Measurements from ENCODE around the gene STK35. TPM values are rescaled to one million over a fixed set of nuclear protein-coding genes. Genes with fewer than 3 reads are reported as not detected.

STK35 gene
- total RNA-seq, 1 donor from 2014 or later: 17.4 TPM

GRCh38 chr20:2127238-2127637 is 25.6 kb downstream of the STK35 start:
- TF ChIP-seq, protein P1, sequence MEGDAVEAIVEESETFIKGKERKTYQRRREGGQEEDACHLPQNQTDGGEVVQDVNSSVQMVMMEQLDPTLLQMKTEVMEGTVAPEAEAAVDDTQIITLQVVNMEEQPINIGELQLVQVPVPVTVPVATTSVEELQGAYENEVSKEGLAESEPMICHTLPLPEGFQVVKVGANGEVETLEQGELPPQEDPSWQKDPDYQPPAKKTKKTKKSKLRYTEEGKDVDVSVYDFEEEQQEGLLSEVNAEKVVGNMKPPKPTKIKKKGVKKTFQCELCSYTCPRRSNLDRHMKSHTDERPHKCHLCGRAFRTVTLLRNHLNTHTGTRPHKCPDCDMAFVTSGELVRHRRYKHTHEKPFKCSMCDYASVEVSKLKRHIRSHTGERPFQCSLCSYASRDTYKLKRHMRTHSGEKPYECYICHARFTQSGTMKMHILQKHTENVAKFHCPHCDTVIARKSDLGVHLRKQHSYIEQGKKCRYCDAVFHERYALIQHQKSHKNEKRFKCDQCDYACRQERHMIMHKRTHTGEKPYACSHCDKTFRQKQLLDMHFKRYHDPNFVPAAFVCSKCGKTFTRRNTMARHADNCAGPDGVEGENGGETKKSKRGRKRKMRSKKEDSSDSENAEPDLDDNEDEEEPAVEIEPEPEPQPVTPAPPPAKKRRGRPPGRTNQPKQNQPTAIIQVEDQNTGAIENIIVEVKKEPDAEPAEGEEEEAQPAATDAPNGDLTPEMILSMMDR (IDR thresholded peaks at IDR 0.05; ENCODE audit: partially characterized antibody, unreplicated experiment): no peak
- H3K27me3 Mint-ChIP-seq (ENCODE audit: unreplicated experiment): peaks cover 2% of the 10 kb centered on the region
- peaks cover 4% of the 10 kb centered on the region for H3K36me3 Mint-ChIP-seq (ENCODE audit: unreplicated experiment)
- H3K4me1 Mint-ChIP-seq (ENCODE audit: low read depth, unreplicated experiment): peaks cover 32% of the 10 kb centered on the region
- no peak for DNase-seq
- no peak overlapping the region for H3K27ac Mint-ChIP-seq (ENCODE audit: unreplicated experiment)
- no peak overlapping the region for H3K4me3 Mint-ChIP-seq (ENCODE audit: unreplicated experiment)
- peaks cover 1% of the 10 kb centered on the region for H3K9me3 Mint-ChIP-seq (ENCODE audit: unreplicated experiment)

- peaks cover 34% of the 10 kb centered on the region for H3K4me1 Mint-ChIP-seq (ENCODE audit: low read depth, unreplicated experiment)
- no peak for DNase-seq
- H3K27me3 Mint-ChIP-seq (ENCODE audit: unreplicated experiment): peaks cover 2% of the 10 kb centered on the region
- TF ChIP-seq, protein P1 (IDR thresholded peaks at IDR 0.05; ENCODE audit: partially characterized antibody, unreplicated experiment): no peak
- H3K9me3 Mint-ChIP-seq (ENCODE audit: unreplicated experiment): peaks cover 1% of the 10 kb centered on the region
- H3K4me3 Mint-ChIP-seq (ENCODE audit: unreplicated experiment): no peak overlapping the region
- H3K27ac Mint-ChIP-seq (ENCODE audit: unreplicated experiment): no peak overlapping the region
- H3K36me3 Mint-ChIP-seq (ENCODE audit: unreplicated experiment): peaks cover 4% of the 10 kb centered on the region
These were observed 26.9 kb downstream of the STK35 start for GRCh38 chr20:2128542-2128941.

DNA sequence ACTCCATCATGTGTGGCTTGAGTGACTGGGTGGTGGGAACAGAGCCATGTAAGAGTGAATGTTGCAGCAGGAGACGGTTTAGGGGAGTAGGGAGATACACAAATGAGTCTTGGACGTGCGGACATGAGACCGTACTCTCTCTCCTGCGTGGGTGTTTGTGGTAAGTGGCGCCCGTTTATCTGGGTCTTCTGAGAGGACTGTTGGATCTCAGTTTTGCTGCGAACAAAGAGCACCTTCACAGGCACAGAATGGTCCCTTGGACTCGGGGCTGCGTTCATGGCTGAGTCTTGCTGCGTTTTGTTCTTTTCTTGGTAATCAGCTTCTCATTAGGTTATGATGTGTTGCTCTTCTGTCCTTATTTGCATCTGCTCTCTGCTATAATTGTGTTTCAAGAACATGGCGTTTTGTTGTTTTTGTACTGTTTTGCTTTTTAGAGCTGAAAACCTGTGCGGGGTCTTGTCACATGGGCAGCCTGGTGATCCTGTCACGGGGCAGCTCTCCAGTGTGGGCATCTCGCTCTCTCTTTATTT is 28.5 kb downstream of the STK35 start:
- no peak for DNase-seq
- TF ChIP-seq, protein P1 (IDR thresholded peaks at IDR 0.05; ENCODE audit: partially characterized antibody, unreplicated experiment): no peak
- peak overlapping the region; percentile 14 for H3K4me3 Mint-ChIP-seq (ENCODE audit: unreplicated experiment)

GRCh38 chr20:2130683-2131082 is 29.1 kb downstream of the STK35 start:
- Mint-ChIP-seq H3K27me3 (ENCODE audit: unreplicated experiment) (no peaks in the 10 kb centered on the region), H3K36me3 (ENCODE audit: unreplicated experiment) (peaks cover 4% of the 10 kb centered on the region), H3K4me3 (ENCODE audit: unreplicated experiment) (no peak overlapping the region), H3K4me1 (ENCODE audit: low read depth, unreplicated experiment) (peaks cover 26% of the 10 kb centered on the region), H3K9me3 (ENCODE audit: unreplicated experiment) (no peaks in the 10 kb centered on the region), H3K27ac (ENCODE audit: unreplicated experiment) (no peak overlapping the region)
- TF ChIP-seq, protein P1 (IDR thresholded peaks at IDR 0.05; ENCODE audit: partially characterized antibody, unreplicated experiment): no peak
- peak; percentile 30 for DNase-seq

More for the DNA sequence above, 28.5 kb downstream of the STK35 start:
- Mint-ChIP-seq H3K9me3 (ENCODE audit: unreplicated experiment) (no peaks in the 10 kb centered on the region), H3K36me3 (ENCODE audit: unreplicated experiment) (peaks cover 4% of the 10 kb centered on the region), H3K27me3 (ENCODE audit: unreplicated experiment) (peaks cover under 1% of the 10 kb centered on the region), H3K27ac (ENCODE audit: unreplicated experiment) (no peak overlapping the region), H3K4me1 (ENCODE audit: low read depth, unreplicated experiment) (peaks cover 26% of the 10 kb centered on the region)

DNA sequence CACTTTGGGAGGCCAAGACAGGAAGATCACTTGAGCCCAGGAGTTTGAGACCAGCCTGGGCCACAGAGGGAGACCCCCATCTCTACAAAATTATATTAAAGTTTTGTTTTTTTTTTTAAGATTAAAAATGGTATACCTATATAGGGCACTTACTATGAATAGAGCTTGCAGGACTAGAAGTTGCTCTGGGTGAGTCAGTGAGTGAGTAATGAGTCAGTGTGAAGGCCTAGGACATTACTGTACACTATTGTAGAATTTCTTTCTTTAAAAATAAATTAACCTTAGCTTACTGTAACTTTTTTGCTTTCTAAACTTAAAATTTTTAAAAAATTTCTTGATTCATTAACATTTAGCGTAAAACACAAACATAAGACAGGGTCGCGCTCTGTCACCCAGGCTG is 29.7 kb downstream of the STK35 start:
- Mint-ChIP-seq H3K27ac (ENCODE audit: unreplicated experiment) (no peak overlapping the region), H3K9me3 (ENCODE audit: unreplicated experiment) (no peaks in the 10 kb centered on the region), H3K27me3 (ENCODE audit: unreplicated experiment) (no peaks in the 10 kb centered on the region), H3K4me3 (ENCODE audit: unreplicated experiment) (no peak overlapping the region), H3K36me3 (ENCODE audit: unreplicated experiment) (peaks cover 4% of the 10 kb centered on the region), H3K4me1 (ENCODE audit: low read depth, unreplicated experiment) (peaks cover 26% of the 10 kb centered on the region)
- TF ChIP-seq, protein P1 (IDR thresholded peaks at IDR 0.05; ENCODE audit: partially characterized antibody, unreplicated experiment): no peak
- no peak for DNase-seq

Measured in glutamatergic neuron (in vitro differentiated cells).